Breast epithelium (tissue), 4 donors: Measurements from ENCODE around the gene RASA3. TPM values are rescaled to one million over a fixed set of nuclear protein-coding genes. Genes with fewer than 3 reads are reported as not detected.

Source experiments
- DNase-seq, 2 donors: peaks; one replicate each; pipeline ENCODE4 v3.0.0-alpha.2; 2019; ENCODE audit warnings: low spot score in 2 of 2
- H3K27ac ChIP-seq, 2 donors: fragments of 200-600 bp; sonication (generic) in 1 of 2; one replicate each; pipeline ENCODE4 v1.5.1; 2016 to 2019; ENCODE audit warnings: mild to moderate bottlenecking in 1 of 2
- H3K27me3 ChIP-seq, 2 donors: fragments of 200-600 bp; sonication (generic) in 1 of 2; one replicate each; pipeline versions ENCODE4 v1.5.1 to v1.6.0; 2017 to 2019; ENCODE audit warnings: control low read depth in 1 of 2, mild to moderate bottlenecking in 1 of 2
- H3K36me3 ChIP-seq: fragments of 200-600 bp; one replicate; pipeline ENCODE4 v1.5.1; 2019
- H3K4me1 ChIP-seq, 2 donors: fragments of 200-600 bp; sonication (generic); one replicate each; pipeline ENCODE4 v1.5.1; 2016 to 2019; ENCODE audit warnings: control low read depth in 1 of 2
- H3K4me3 ChIP-seq, 3 donors: fragments of 200-600 bp; sonication (generic); 1 replicate in 2 of 3; 2 replicates in 1 of 3; pipeline ENCODE4 v1.5.1; 2016 to 2019; ENCODE audit warnings: mild to moderate bottlenecking in 3 of 3, moderate library complexity in 2 of 3
- H3K9me3 ChIP-seq, 2 donors: fragments of 200-600 bp; sonication (generic) in 1 of 2; one replicate each; pipeline ENCODE4 v1.5.1; 2016 to 2019; ENCODE audit warnings: control low read depth in 1 of 2
- CTCF ChIP-seq, 3 donors: fragments of 450-650 bp; IDR thresholded peaks; one replicate each; pipeline ENCODE4 v1.5.1; 2016 to 2017; ENCODE audit warnings: antibody characterized with exemption in 3 of 3, mild to moderate bottlenecking in 3 of 3, moderate library complexity in 3 of 3
- POLR2A ChIP-seq: fragments of 450-650 bp; IDR thresholded peaks from one replicate; pipeline ENCODE4 v1.6.1; 2016; ENCODE audit warnings: antibody characterized with exemption, mild to moderate bottlenecking, moderate library complexity
- POLR2AphosphoS5 ChIP-seq, 3 donors: sonication (generic); formaldehyde crosslinking; IDR thresholded peaks; one replicate each; pipeline ENCODE4 v1.6.1; 2017; ENCODE audit warnings: antibody characterized with exemption in 3 of 3
- intact Hi-C: fragments of 100-400 bp; cut with DNase I; formaldehyde crosslinking; loops from one replicate; pipeline ENCODE4 v1.15.1; 2023; ENCODE audit warnings: low total_unique reads
- total RNA-seq, 3 donors: library from RNA; depleted of rRNA; stranded (reverse); fragments of >200 nt; gene quantifications; one replicate each; pipeline ENCODE4 v1.1.0, GENCODE V29; 2016

The RASA3 gene
- total RNA-seq, 3 donors from 2014 or later, result 14.2 to 54.9 (median 31.5) TPM

- Histone ChIP-seq H3K27me3 (no peaks in the 10 kb centered on the region), H3K4me3 (no peak overlapping the region), H3K9me3 (no peaks in the 10 kb centered on the region), H3K4me1 (no peaks in the 10 kb centered on the region), H3K36me3 (no peaks in the 10 kb centered on the region), H3K27ac (no peak overlapping the region)
- peak in 1 of 2 donors; percentile 43 for DNase-seq
- TF ChIP-seq CTCF (IDR thresholded peaks at IDR 0.05), result no peak
- no peak for TF ChIP-seq POLR2A
- TF ChIP-seq POLR2AphosphoS5 (IDR thresholded peaks at IDR 0.05), result no peak
- intact Hi-C loops, result no loop called here
Observed at GRCh38 chr13:113982296-113982661, 150.1 kb downstream of the RASA3 start.

- H3K27ac ChIP-seq, result peak overlapping the region in 1 of 2 donors; percentile 44
- no peaks in the 10 kb centered on the region for H3K36me3 ChIP-seq
Observed at GRCh38 chr13:113981611-113982295, 150.7 kb downstream of the RASA3 start.

GRCh38 chr13:113981194-113981605, 151.2 kb downstream of the RASA3 start:
- no peaks in the 10 kb centered on the region for H3K4me1 ChIP-seq
- TF ChIP-seq POLR2AphosphoS5 (IDR thresholded peaks at IDR 0.05) (peak in 2 of 3 donors; percentile 21 to 39), POLR2A (no peak)
- intact Hi-C loops, result no loop called here
- no peaks in the 10 kb centered on the region for H3K27me3 ChIP-seq
- peak; percentile 81 to 88 for DNase-seq
- H3K4me3 ChIP-seq, result no peak overlapping the region
- peak overlapping the region; percentile 44 to 59 for H3K27ac ChIP-seq
- no peaks in the 10 kb centered on the region for H3K9me3 ChIP-seq
- H3K36me3 ChIP-seq, result no peaks in the 10 kb centered on the region

More at GRCh38 chr13:113981611-113982295, 150.7 kb downstream of the RASA3 start:
- no peaks in the 10 kb centered on the region for H3K27me3 ChIP-seq
- no peak for TF ChIP-seq CTCF (IDR thresholded peaks at IDR 0.05)
- TF ChIP-seq POLR2AphosphoS5 (IDR thresholded peaks at IDR 0.05), result no peak
- no peak for TF ChIP-seq POLR2A
- H3K4me3 ChIP-seq, result no peak overlapping the region
- H3K4me1 ChIP-seq, result no peaks in the 10 kb centered on the region
- peak in 1 of 2 donors; percentile 36 for DNase-seq
- intact Hi-C loops, result no loop called here
- no peaks in the 10 kb centered on the region for H3K9me3 ChIP-seq

- Histone ChIP-seq H3K9me3 (no peaks in the 10 kb centered on the region), H3K27me3 (no peaks in the 10 kb centered on the region), H3K4me3 (no peak overlapping the region), H3K36me3 (no peaks in the 10 kb centered on the region), H3K27ac (peak overlapping the region; percentile 44 to 59), H3K4me1 (no peaks in the 10 kb centered on the region)
- intact Hi-C loops, result no loop called here
- no peak for DNase-seq
- TF ChIP-seq POLR2A (no peak), CTCF (IDR thresholded peaks at IDR 0.05) (no peak), POLR2AphosphoS5 (IDR thresholded peaks at IDR 0.05) (no peak)
Observed at GRCh38 chr13:113980489-113981064, 151.8 kb downstream of the RASA3 start.

- Histone ChIP-seq H3K4me1 (no peaks in the 10 kb centered on the region), H3K27ac (no peak overlapping the region), H3K4me3 (no peak overlapping the region), H3K9me3 (no peaks in the 10 kb centered on the region), H3K36me3 (no peaks in the 10 kb centered on the region), H3K27me3 (no peaks in the 10 kb centered on the region)
- no peak for TF ChIP-seq CTCF (IDR thresholded peaks at IDR 0.05)
- no peak for TF ChIP-seq POLR2AphosphoS5 (IDR thresholded peaks at IDR 0.05)
- no peak for TF ChIP-seq POLR2A
- intact Hi-C loops, result no loop called here
- no peak for DNase-seq
Observed at GRCh38 chr13:113979791-113980471, 152.5 kb downstream of the RASA3 start.
